ENCODE results near the gene TMC3. TPM values are rescaled to one million over a fixed set of nuclear protein-coding genes. Genes with fewer than 3 reads are reported as not detected.

Gene TMC3
- total RNA-seq, 6 experiments from 2014 or later, result 0.11 TPM; not detected in 5

GRCh38 chr15:81335631-81336030, 38.4 kb downstream of the TMC3 start:
- Histone ChIP-seq H3K9me3 (no peaks in the 10 kb centered on the region), H3K4me3 (no peak overlapping the region), H3K27me3 (no peaks in the 10 kb centered on the region), H3K27ac (no peak overlapping the region), H3K4me1 (peaks cover 0 to 22% (median 9%) of the 10 kb centered on the region in 4 donors), H3K36me3 (no peaks in the 10 kb centered on the region)
- intact Hi-C loops (cut with DNase I), result loop anchor here in 1 of 2 donors (10.0 kb wide), 1 partner anchor 61 kb away; no protein-coding TSS in a partner anchor
- WGBS (ENCODE audit: insufficient coverage, low coverage, low lambda C conversion rate, missing lambda C conversion rate), result 87% methylated on average over 4 of the region's 4 CpGs
- ATAC-seq, result no peak
- no peak for TF ChIP-seq POLR2A (IDR thresholded peaks at IDR 0.05)
- TF ChIP-seq, protein P1, sequence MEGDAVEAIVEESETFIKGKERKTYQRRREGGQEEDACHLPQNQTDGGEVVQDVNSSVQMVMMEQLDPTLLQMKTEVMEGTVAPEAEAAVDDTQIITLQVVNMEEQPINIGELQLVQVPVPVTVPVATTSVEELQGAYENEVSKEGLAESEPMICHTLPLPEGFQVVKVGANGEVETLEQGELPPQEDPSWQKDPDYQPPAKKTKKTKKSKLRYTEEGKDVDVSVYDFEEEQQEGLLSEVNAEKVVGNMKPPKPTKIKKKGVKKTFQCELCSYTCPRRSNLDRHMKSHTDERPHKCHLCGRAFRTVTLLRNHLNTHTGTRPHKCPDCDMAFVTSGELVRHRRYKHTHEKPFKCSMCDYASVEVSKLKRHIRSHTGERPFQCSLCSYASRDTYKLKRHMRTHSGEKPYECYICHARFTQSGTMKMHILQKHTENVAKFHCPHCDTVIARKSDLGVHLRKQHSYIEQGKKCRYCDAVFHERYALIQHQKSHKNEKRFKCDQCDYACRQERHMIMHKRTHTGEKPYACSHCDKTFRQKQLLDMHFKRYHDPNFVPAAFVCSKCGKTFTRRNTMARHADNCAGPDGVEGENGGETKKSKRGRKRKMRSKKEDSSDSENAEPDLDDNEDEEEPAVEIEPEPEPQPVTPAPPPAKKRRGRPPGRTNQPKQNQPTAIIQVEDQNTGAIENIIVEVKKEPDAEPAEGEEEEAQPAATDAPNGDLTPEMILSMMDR (IDR thresholded peaks at IDR 0.05), result no peak
- no peak for DNase-seq

DNA sequence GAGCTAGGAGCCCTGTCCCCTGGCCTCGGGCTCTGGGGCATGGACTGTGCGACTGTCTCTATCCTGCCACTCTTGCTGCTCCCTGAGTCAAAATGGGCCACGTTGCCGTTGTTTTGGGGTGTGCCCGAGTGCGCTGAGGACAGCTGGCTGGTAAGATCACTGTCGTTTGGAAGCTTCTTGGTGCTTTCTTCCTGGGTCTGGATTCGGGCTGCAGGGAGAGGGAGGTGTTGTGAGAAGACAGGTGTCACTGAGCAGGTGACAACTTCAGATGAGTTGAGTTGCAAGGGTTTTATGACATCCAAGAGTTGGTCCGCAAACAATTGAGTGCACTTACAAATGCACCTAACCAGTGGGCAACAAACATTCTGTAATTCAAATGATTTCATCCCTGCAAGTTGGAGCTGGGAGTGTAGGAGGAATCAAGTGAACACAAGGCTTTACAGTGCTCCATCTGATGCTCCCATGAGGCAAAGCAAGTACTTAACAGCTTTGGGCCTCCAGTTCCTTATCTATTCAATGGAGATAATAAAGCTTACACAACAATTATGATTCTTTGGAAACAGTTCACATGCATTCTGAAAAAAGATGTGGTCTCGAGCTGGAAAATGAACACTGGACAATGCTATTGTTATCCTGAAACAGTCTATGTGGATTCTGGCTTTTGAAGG, 39.1 kb downstream of the TMC3 start:
- no peaks in the 10 kb centered on the region for H3K36me3 ChIP-seq
- H3K9me3 ChIP-seq, result no peaks in the 10 kb centered on the region
- TF ChIP-seq, protein P1 (IDR thresholded peaks at IDR 0.05), result no peak
- TF ChIP-seq POLR2A (IDR thresholded peaks at IDR 0.05), result no peak
- intact Hi-C loops (cut with DNase I), result loop anchor here in 1 of 2 donors (10.0 kb wide), 1 partner anchor 60 kb away; no protein-coding TSS in a partner anchor
- no peak for DNase-seq
- no peak for ATAC-seq
- 81% methylated on average over 3 of the region's 10 CpGs for WGBS (ENCODE audit: insufficient coverage, low coverage, low lambda C conversion rate, missing lambda C conversion rate)
- peaks cover 0 to 22% (median 9%) of the 10 kb centered on the region in 4 donors for H3K4me1 ChIP-seq
- no peaks in the 10 kb centered on the region for H3K27me3 ChIP-seq
- no peak overlapping the region for H3K4me3 ChIP-seq
- H3K27ac ChIP-seq, result no peak overlapping the region

DNA sequence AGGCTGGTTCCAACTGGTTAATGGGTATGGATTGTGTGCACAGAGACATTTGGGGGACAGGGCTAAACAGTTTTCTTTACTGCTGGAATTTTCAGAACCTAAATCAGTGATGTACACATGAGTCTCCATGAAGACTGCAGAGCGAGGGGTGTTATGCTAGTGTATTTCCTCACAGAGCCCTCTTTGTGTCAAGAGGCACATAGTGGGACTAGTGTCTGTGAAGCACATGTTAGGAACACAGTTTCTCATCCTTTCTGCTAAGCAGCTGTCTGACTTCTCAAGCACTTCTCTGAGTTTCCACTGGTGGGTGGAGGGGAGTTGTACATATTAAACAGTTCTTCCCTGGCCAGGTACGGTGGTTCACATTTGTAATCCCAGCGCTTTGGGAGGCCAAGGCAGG, 40.6 kb downstream of the TMC3 start:
- ATAC-seq (no peak), DNase-seq (no peak)
- intact Hi-C loops (cut with DNase I), result loop anchor here in 1 of 2 donors (10.0 kb wide), 1 partner anchor 59 kb away; no protein-coding TSS in a partner anchor
- no peaks in the 10 kb centered on the region for H3K27me3 ChIP-seq
- WGBS (ENCODE audit: insufficient coverage, low coverage, low lambda C conversion rate, missing lambda C conversion rate), result 100% methylated on average over 1 of the region's 3 CpGs
- H3K4me3 ChIP-seq, result no peak overlapping the region
- H3K4me1 ChIP-seq, result peaks cover 0 to 22% (median 9%) of the 10 kb centered on the region in 4 donors
- H3K27ac ChIP-seq, result no peak overlapping the region
- H3K36me3 ChIP-seq, result no peaks in the 10 kb centered on the region
- H3K9me3 ChIP-seq, result no peaks in the 10 kb centered on the region
- TF ChIP-seq, protein P1 (IDR thresholded peaks at IDR 0.05), result no peak
- no peak for TF ChIP-seq POLR2A (IDR thresholded peaks at IDR 0.05)

- peaks cover 0 to 22% (median 9%) of the 10 kb centered on the region in 4 donors for H3K4me1 ChIP-seq
- no peaks in the 10 kb centered on the region for H3K36me3 ChIP-seq
- TF ChIP-seq POLR2A (IDR thresholded peaks at IDR 0.05), result no peak
- TF ChIP-seq, protein P1 (IDR thresholded peaks at IDR 0.05), result no peak
- no peaks in the 10 kb centered on the region for H3K9me3 ChIP-seq
- no peaks in the 10 kb centered on the region for H3K27me3 ChIP-seq
- no peak overlapping the region for H3K4me3 ChIP-seq
- no CpG with 5 or more reads among the region's 12 CpGs for WGBS (ENCODE audit: insufficient coverage, low coverage, low lambda C conversion rate, missing lambda C conversion rate)
- no peak overlapping the region for H3K27ac ChIP-seq
- ATAC-seq, result no peak
- no peak for DNase-seq
- intact Hi-C loops (cut with DNase I), result loop anchor here in 1 of 2 donors (10.0 kb wide), 1 partner anchor 58 kb away; no protein-coding TSS in a partner anchor
Observed at GRCh38 chr15:81332326-81332725, 41.7 kb downstream of the TMC3 start.
